Astrocyte of the cerebellum (primary cell): ENCODE measurements around the gene MEGF11.

ENCODE experiments used
- DNase-seq: peaks from one replicate; pipeline ENCODE4 v3.0.0-alpha.2; 2011; ENCODE audit warnings: low read depth
- H3K4me3 ChIP-seq: 2 replicates; pipeline ENCODE4 v1.5.1; 2011; ENCODE audit warnings: mild to moderate bottlenecking, low read depth, low read length, moderate library complexity
- in situ Hi-C: cut with HindIII; loops from 2 replicates; pipeline ENCODE4 v1.10.0; 2017; ENCODE audit warnings: low sequenced_read_pairs
- TF ChIP-seq, protein P1 (sequence below): IDR thresholded peaks from 2 replicates; pipeline ENCODE4 v1.5.1; 2012; ENCODE audit warnings: low read length, low read depth, moderate library complexity, mild to moderate bottlenecking; ENCODE audit errors: missing control alignments

Gene MEGF11

DNA sequence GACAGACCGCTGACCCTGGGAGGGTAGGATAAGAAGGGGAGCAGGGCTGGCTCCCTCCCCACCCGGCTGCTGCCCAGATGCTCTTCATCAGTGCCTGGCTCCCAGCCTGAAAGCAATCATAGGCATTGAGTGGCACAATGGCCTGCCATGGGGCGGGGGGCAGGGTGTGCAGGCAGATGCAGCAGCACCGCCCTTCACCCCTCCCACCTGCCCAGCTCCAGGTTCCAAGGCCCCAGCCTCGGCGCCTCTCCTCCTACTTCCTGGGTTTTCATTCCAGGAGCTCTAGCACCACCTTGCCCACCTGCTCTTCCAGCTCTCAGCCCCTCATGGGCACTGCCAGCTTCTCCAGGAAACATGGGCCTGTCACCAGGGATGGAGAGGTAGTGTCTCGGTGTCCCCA, 101.7 kb downstream of the MEGF11 start:
- TF ChIP-seq, protein P1, sequence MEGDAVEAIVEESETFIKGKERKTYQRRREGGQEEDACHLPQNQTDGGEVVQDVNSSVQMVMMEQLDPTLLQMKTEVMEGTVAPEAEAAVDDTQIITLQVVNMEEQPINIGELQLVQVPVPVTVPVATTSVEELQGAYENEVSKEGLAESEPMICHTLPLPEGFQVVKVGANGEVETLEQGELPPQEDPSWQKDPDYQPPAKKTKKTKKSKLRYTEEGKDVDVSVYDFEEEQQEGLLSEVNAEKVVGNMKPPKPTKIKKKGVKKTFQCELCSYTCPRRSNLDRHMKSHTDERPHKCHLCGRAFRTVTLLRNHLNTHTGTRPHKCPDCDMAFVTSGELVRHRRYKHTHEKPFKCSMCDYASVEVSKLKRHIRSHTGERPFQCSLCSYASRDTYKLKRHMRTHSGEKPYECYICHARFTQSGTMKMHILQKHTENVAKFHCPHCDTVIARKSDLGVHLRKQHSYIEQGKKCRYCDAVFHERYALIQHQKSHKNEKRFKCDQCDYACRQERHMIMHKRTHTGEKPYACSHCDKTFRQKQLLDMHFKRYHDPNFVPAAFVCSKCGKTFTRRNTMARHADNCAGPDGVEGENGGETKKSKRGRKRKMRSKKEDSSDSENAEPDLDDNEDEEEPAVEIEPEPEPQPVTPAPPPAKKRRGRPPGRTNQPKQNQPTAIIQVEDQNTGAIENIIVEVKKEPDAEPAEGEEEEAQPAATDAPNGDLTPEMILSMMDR, result no peak
- no peak overlapping the region for H3K4me3 ChIP-seq
- in situ Hi-C loops, result no loop called here
- DNase-seq, result no peak

DNA sequence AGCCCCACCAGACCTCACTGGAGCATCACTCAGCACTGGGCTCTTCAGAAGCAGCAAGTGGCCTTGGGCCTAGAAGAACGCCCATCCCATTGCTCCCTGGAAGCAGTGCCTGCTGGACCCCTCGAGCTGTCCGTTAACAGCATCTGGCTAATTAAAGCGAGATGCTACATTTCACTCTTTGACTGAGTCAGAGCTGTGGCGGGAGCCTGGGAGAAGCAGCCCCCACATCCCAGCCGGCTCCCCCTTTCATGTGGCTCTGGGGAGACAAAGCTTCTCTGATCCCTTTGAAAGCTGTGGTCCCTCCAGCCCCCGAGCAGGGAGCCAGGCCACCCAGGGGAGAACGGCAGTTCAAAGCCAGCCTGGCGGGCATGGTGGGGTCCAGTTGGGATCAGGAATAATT, 103.7 kb downstream of the MEGF11 start:
- TF ChIP-seq, protein P1, result no peak
- no peak for DNase-seq
- in situ Hi-C loops, result no loop called here
- no peak overlapping the region for H3K4me3 ChIP-seq

DNA sequence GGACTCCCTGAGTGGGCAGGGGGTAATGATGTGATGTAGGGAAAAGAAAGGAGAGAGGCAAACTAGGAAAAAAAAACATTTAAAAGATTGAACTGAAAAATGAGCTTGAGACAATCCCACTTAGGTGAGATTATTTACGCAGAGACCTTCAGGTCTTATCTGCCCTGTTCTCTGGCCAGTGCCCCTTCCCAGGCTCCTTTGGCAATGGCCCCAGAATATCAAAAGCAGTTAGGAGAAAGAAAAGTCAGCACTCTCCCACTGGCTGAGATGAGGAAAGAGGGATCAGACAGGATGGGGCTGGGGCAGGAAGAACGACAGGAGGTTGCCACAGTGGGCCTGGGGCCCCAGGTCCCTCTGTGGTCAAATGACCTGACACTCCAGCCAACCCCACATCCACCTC, 105.4 kb downstream of the MEGF11 start:
- no peak overlapping the region for H3K4me3 ChIP-seq
- TF ChIP-seq, protein P1, result no peak
- DNase-seq, result no peak
- in situ Hi-C loops, result no loop called here

DNA sequence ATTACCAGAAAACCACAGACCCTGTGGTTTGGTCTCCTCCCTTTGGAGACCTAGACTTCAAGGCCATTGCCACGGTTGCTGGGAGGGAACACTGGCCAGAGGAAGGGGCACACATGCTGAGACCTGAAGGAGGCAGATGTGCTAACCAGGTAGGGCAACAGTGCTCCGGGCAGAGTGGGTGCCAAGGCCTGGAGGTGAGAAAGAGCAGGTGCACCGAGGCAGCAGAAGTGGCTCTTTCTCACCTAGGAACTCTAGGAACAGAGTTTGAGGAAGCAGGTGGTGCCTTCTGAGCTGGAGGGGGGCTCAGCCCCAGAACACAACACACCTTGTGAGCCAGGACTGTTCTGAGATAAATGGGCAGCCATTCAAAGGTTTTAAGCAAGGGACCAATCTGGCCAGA, 106.1 kb downstream of the MEGF11 start:
- DNase-seq, result no peak
- in situ Hi-C loops, result no loop called here
- TF ChIP-seq, protein P1, result no peak
- H3K4me3 ChIP-seq, result no peak overlapping the region

DNA sequence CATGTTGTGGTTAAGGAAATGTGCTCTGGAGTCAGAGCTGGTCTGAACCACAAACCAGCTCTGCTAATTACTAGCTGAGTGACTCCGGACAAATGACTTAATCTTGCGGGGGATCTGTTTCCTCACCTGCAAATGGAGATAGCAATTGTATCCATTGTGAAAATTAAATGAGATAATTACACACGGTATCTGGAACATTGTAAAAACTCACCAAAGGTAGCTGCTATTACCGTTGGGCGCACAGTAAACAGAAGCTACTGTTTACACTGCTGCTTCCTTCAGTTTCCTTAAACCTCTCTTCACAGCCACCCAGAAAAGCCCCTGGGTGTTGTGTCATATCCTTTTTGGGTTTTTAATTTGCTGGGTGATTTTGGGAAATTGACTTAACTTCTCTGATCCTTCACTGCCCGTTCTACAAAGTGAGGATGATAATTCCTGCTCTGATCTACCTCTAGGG, 107.8 kb downstream of the MEGF11 start:
- peak; percentile 5 for DNase-seq
- no peak overlapping the region for H3K4me3 ChIP-seq
- TF ChIP-seq, protein P1, result no peak
- in situ Hi-C loops, result no loop called here

DNA sequence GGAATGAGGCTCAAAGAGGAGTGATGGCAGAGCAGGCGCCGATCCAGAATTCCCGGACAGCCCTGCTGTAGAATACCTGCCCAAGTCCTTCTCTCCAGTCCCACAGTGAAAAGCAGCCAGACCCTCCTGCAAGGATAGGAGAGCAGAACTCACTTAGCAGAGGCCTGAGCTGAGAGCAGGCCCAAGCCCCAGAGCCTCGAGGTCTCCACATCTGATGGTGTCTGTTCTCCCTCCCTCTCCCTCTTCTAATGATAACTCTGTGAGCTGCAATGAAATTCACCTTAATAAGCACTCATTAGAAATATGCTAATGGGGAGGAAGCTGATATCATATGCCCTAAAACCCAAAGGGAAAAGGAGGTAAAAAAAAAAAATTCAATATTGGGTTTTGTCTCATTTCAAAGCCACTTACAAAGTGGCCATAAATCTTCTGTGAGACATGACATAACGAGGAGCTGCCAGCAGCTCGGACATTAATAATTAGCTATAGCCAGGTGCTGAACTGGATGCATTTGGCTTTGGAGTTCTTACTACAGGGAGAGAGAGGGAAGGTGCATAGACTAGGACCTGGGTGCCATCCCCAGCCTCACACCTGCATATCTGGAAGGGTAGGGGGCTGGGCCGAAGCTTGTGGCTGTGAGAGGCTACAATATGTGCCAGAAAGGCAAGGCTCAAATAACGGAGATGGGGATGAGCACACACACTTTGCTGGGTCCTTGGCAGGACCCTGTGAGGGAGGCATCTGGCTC, 108.4 kb downstream of the MEGF11 start:
- DNase-seq, result no peak

More for the DNA sequence above, 108.4 kb downstream of the MEGF11 start:
- TF ChIP-seq, protein P1, result no peak
- in situ Hi-C loops, result loop anchor here (5.0 kb wide), 1 partner anchor 83 kb away; no protein-coding TSS in a partner anchor
- no peak overlapping the region for H3K4me3 ChIP-seq
